ENCODE results near the gene EIF3J.

EIF3J gene

DNA sequence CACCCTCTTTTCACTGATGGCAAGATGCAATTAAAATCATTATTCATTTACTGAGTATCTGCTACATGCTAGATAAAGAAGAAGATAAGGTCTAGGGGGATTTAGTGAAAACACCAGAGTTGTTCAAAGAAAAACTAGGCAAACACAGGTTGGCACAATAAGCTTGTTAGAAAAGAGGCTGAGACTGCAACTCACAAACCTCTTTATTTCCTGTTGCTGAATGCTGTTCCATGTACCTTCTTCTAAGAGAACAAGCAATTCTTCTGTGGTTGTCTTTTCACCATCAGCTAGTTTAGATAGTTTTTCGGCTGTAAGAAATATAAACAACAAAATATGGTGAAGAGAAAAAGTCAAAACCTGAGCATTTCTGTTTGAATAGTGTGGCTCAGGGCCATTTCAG lies 61.1 kb downstream of the EIF3J start:
- Histone ChIP-seq H3K36me3 (ENCODE audit: control insufficient read depth, insufficient read depth, low read length) (peaks cover 6% of the 10 kb centered on the region), H3K27me3 (ENCODE audit: control insufficient read depth, insufficient read depth, low read length) (no peaks in the 10 kb centered on the region), H3K9ac (ENCODE audit: low read depth, low read length) (no peak overlapping the region), H3K4me3 (ENCODE audit: low read depth, low read length) (no peak overlapping the region), H3K4me1 (ENCODE audit: control insufficient read depth, insufficient read depth, low read length) (no peaks in the 10 kb centered on the region), H3K9me3 (ENCODE audit: control insufficient read depth, insufficient read depth, low read length) (no peaks in the 10 kb centered on the region)

DNA sequence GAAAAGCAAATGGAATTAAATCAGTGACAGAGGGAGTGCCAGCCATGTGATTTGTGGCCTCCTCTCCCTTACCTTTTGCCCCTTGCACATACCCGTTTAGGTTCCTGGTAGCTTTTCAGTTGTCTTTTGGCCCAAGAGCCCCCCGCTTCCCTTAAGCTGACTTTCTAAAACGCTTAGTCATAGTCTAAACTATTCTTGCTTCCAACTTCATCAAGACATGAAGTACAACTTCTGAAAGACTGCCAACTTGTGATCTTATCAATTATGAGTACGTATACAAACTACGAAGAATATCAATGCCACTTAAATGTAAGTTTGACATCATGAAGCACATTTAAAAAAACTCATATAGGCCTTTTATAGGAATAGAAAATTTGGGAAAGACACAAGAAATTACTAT lies 61.9 kb downstream of the EIF3J start:
- Histone ChIP-seq H3K9me3 (ENCODE audit: control insufficient read depth, insufficient read depth, low read length) (no peaks in the 10 kb centered on the region), H3K4me3 (ENCODE audit: low read depth, low read length) (no peak overlapping the region), H3K27me3 (ENCODE audit: control insufficient read depth, insufficient read depth, low read length) (no peaks in the 10 kb centered on the region), H3K9ac (ENCODE audit: low read depth, low read length) (no peak overlapping the region), H3K36me3 (ENCODE audit: control insufficient read depth, insufficient read depth, low read length) (peaks cover 6% of the 10 kb centered on the region), H3K4me1 (ENCODE audit: control insufficient read depth, insufficient read depth, low read length) (no peaks in the 10 kb centered on the region)

DNA sequence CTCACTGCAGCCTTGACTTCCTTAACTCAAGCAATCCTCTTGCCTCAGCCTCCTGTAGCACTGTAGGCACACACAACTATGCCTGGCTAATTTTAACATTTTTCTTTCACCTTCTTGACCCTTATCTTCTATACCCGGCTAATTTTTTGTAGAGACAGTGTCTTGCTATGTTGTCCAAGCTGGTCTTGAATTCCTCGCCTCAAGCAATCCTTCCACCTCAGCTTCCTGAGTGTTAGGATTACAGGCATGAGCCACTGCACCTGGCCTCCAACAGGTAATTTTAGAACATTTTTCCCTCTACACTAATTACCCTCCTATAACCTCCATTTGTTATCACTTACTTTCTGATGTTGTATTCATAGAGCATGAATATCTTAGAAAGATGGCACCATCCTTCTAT lies 66.2 kb downstream of the EIF3J start:
- Histone ChIP-seq H3K36me3 (ENCODE audit: control insufficient read depth, insufficient read depth, low read length) (no peaks in the 10 kb centered on the region), H3K27me3 (ENCODE audit: control insufficient read depth, insufficient read depth, low read length) (no peaks in the 10 kb centered on the region), H3K4me3 (ENCODE audit: low read depth, low read length) (no peak overlapping the region)

DNA sequence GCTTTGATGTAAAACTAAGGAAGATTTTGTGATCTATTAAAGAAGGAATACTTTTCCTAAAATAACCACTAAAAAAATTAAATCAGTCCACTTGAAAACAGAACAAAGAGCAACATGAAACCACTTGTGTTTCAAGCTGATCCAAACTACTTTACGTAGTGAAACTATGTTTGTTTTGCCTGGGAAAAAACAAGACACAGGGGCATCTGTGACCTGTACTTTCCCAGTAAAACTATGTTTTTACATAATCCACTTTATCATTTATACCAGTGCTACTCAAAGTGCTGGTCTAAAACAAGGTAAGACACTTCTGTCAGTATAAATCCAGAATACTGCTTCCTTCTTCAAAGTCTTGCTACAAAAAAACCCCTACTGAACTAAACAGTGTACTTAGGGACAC lies 69.8 kb downstream of the EIF3J start:
- H3K4me3 ChIP-seq (ENCODE audit: low read depth, low read length), result no peak overlapping the region
- H3K4me1 ChIP-seq (ENCODE audit: control insufficient read depth, insufficient read depth, low read length), result no peaks in the 10 kb centered on the region
- no peaks in the 10 kb centered on the region for H3K36me3 ChIP-seq (ENCODE audit: control insufficient read depth, insufficient read depth, low read length)
- no peaks in the 10 kb centered on the region for H3K9me3 ChIP-seq (ENCODE audit: control insufficient read depth, insufficient read depth, low read length)
- H3K9ac ChIP-seq (ENCODE audit: low read depth, low read length), result no peak overlapping the region
- no peaks in the 10 kb centered on the region for H3K27me3 ChIP-seq (ENCODE audit: control insufficient read depth, insufficient read depth, low read length)

More for the DNA sequence above, 66.2 kb downstream of the EIF3J start:
- no peaks in the 10 kb centered on the region for H3K9me3 ChIP-seq (ENCODE audit: control insufficient read depth, insufficient read depth, low read length)
- no peak overlapping the region for H3K9ac ChIP-seq (ENCODE audit: low read depth, low read length)
- H3K4me1 ChIP-seq (ENCODE audit: control insufficient read depth, insufficient read depth, low read length), result no peaks in the 10 kb centered on the region
